ENCODE results near the gene B4GALT5.
"Not testable (repeated sequence)": the region's sequence is repeated elsewhere in the genome, so short reads cannot be mapped to it uniquely, and the experiment has no call there.

B4GALT5 gene

GRCh38 chr20:49679634-49680033 is 34.0 kb downstream of the B4GALT5 start:
- Histone ChIP-seq H3K4me1 (ENCODE audit: control insufficient read depth, insufficient read depth, low read length, poor library complexity, severe bottlenecking) (peaks cover 31% of the 10 kb centered on the region), H3K36me3 (ENCODE audit: control insufficient read depth, insufficient read depth, low read length) (peaks cover 7% of the 10 kb centered on the region), H3K4me3 (ENCODE audit: extremely low read depth, insufficient read depth, low read length, poor library complexity, severe bottlenecking) (no peak overlapping the region), H3K27ac (ENCODE audit: low read depth, low read length, severe bottlenecking) (no peak overlapping the region), H3K9me3 (ENCODE audit: control insufficient read depth, low read length) (no peaks in the 10 kb centered on the region)
- WGBS, 2 experiments (ENCODE audit: insufficient coverage in 2 of 2) = 86 to 100% methylated on average over 1 of the region's 1 CpG

GRCh38 chr20:49677777-49678758 is 35.6 kb downstream of the B4GALT5 start:
- Histone ChIP-seq H3K4me3 (ENCODE audit: extremely low read depth, insufficient read depth, low read length, poor library complexity, severe bottlenecking) (no peak overlapping the region), H3K4me1 (ENCODE audit: control insufficient read depth, insufficient read depth, low read length, poor library complexity, severe bottlenecking) (peaks cover 31% of the 10 kb centered on the region), H3K36me3 (ENCODE audit: control insufficient read depth, insufficient read depth, low read length) (no peaks in the 10 kb centered on the region), H3K9me3 (ENCODE audit: control insufficient read depth, low read length) (no peaks in the 10 kb centered on the region), H3K27ac (ENCODE audit: low read depth, low read length, severe bottlenecking) (no peak overlapping the region)
- 89 to 96% methylated on average over 5 to 6 of the region's 11 CpGs for WGBS, 2 experiments (ENCODE audit: insufficient coverage in 2 of 2)

- peaks cover 31% of the 10 kb centered on the region for H3K4me1 ChIP-seq (ENCODE audit: control insufficient read depth, insufficient read depth, low read length, poor library complexity, severe bottlenecking)
- H3K9me3 ChIP-seq (ENCODE audit: control insufficient read depth, low read length) = no peaks in the 10 kb centered on the region
- WGBS, 2 experiments (ENCODE audit: insufficient coverage in 2 of 2) = 92 to 97% methylated on average over 4 of the region's 6 CpGs
- H3K4me3 ChIP-seq (ENCODE audit: extremely low read depth, insufficient read depth, low read length, poor library complexity, severe bottlenecking) = no peak overlapping the region
- H3K27ac ChIP-seq (ENCODE audit: low read depth, low read length, severe bottlenecking) = peak overlapping the region; percentile 50
- no peaks in the 10 kb centered on the region for H3K36me3 ChIP-seq (ENCODE audit: control insufficient read depth, insufficient read depth, low read length)
These were observed 36.9 kb downstream of the B4GALT5 start for GRCh38 chr20:49676581-49677291.

GRCh38 chr20:49675368-49676151 is 38.1 kb downstream of the B4GALT5 start:
- peaks cover 31% of the 10 kb centered on the region for H3K4me1 ChIP-seq (ENCODE audit: control insufficient read depth, insufficient read depth, low read length, poor library complexity, severe bottlenecking)
- H3K4me3 ChIP-seq (ENCODE audit: extremely low read depth, insufficient read depth, low read length, poor library complexity, severe bottlenecking) = no peak overlapping the region
- no peaks in the 10 kb centered on the region for H3K36me3 ChIP-seq (ENCODE audit: control insufficient read depth, insufficient read depth, low read length)
- peak overlapping the region; percentile 20 for H3K27ac ChIP-seq (ENCODE audit: low read depth, low read length, severe bottlenecking)
- no peaks in the 10 kb centered on the region for H3K9me3 ChIP-seq (ENCODE audit: control insufficient read depth, low read length)
- 96 to 100% methylated on average over 5 of the region's 9 CpGs for WGBS, 2 experiments (ENCODE audit: insufficient coverage in 2 of 2)

GRCh38 chr20:49674383-49675352 is 39.0 kb downstream of the B4GALT5 start:
- H3K4me1 ChIP-seq (ENCODE audit: control insufficient read depth, insufficient read depth, low read length, poor library complexity, severe bottlenecking) = peaks cover 31% of the 10 kb centered on the region
- H3K36me3 ChIP-seq (ENCODE audit: control insufficient read depth, insufficient read depth, low read length) = no peaks in the 10 kb centered on the region
- no peaks in the 10 kb centered on the region for H3K9me3 ChIP-seq (ENCODE audit: control insufficient read depth, low read length)
- 75 to 97% methylated on average over 4 to 7 of the region's 10 CpGs for WGBS, 2 experiments (ENCODE audit: insufficient coverage in 2 of 2)
- H3K4me3 ChIP-seq (ENCODE audit: extremely low read depth, insufficient read depth, low read length, poor library complexity, severe bottlenecking) = no peak overlapping the region
- H3K27ac ChIP-seq (ENCODE audit: low read depth, low read length, severe bottlenecking) = peak overlapping the region; percentile 33

GRCh38 chr20:49672096-49672664 is 41.5 kb downstream of the B4GALT5 start:
- no peak overlapping the region for H3K4me3 ChIP-seq (ENCODE audit: extremely low read depth, insufficient read depth, low read length, poor library complexity, severe bottlenecking)
- no peaks in the 10 kb centered on the region for H3K36me3 ChIP-seq (ENCODE audit: control insufficient read depth, insufficient read depth, low read length)
- peaks cover 28% of the 10 kb centered on the region for H3K4me1 ChIP-seq (ENCODE audit: control insufficient read depth, insufficient read depth, low read length, poor library complexity, severe bottlenecking)
- 50 to 67% methylated on average over 1 to 2 of the region's 2 CpGs for WGBS, 2 experiments (ENCODE audit: insufficient coverage in 2 of 2)
- no peaks in the 10 kb centered on the region for H3K9me3 ChIP-seq (ENCODE audit: control insufficient read depth, low read length)
- no peak overlapping the region for H3K27ac ChIP-seq (ENCODE audit: low read depth, low read length, severe bottlenecking)

- Histone ChIP-seq H3K4me1 (ENCODE audit: control insufficient read depth, insufficient read depth, low read length, poor library complexity, severe bottlenecking) (peaks cover 21% of the 10 kb centered on the region), H3K36me3 (ENCODE audit: control insufficient read depth, insufficient read depth, low read length) (no peaks in the 10 kb centered on the region), H3K4me3 (ENCODE audit: extremely low read depth, insufficient read depth, low read length, poor library complexity, severe bottlenecking) (no peak overlapping the region), H3K27ac (ENCODE audit: low read depth, low read length, severe bottlenecking) (no peak overlapping the region), H3K9me3 (ENCODE audit: control insufficient read depth, low read length) (no peaks in the 10 kb centered on the region)
- no CpG with 5 or more reads among the region's 1 CpG for WGBS, 2 experiments (ENCODE audit: insufficient coverage in 2 of 2)
These were observed 42.2 kb downstream of the B4GALT5 start for GRCh38 chr20:49671433-49671832.

DNA sequence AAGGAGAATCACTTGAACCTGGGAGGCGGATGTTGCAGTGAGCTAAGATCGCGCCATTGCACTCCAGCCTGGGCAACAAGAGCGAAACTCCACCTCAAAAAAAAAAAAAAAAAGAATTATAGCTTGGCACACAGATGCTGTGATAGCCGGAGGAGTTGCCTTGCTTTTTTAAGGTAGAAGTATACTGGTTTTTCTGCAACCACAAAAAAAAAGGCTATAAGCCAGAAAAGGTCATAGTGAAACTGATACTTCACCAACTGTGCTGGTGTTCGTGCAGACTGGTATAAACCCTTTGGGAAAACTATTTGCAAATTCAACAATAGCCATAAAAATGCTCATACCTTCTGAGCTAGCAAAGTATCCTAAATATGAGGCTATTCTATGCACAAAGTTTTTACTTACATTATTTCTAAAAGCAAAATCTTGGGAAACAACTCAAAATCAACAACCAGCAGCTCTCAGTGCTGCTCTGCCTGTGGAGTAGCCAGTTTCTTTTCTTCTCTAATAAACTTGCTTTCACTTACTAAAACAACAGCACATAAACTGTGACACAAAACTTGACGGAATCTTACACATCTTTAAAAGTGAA is 44.0 kb downstream of the B4GALT5 start:
- no peaks in the 10 kb centered on the region for H3K36me3 ChIP-seq (ENCODE audit: control insufficient read depth, insufficient read depth, low read length)
- peaks cover 5% of the 10 kb centered on the region for H3K4me1 ChIP-seq (ENCODE audit: control insufficient read depth, insufficient read depth, low read length, poor library complexity, severe bottlenecking)
- WGBS, 2 experiments (ENCODE audit: insufficient coverage in 2 of 2) = 94 to 100% methylated on average over 1 to 5 of the region's 7 CpGs
- H3K27ac ChIP-seq (ENCODE audit: low read depth, low read length, severe bottlenecking) = no peak overlapping the region
- no peaks in the 10 kb centered on the region for H3K9me3 ChIP-seq (ENCODE audit: control insufficient read depth, low read length)
- H3K4me3 ChIP-seq (ENCODE audit: extremely low read depth, insufficient read depth, low read length, poor library complexity, severe bottlenecking) = no peak overlapping the region

- H3K4me1 ChIP-seq (ENCODE audit: control insufficient read depth, insufficient read depth, low read length, poor library complexity, severe bottlenecking); H3K27ac ChIP-seq (ENCODE audit: low read depth, low read length, severe bottlenecking); H3K9me3 ChIP-seq (ENCODE audit: control insufficient read depth, low read length); H3K36me3 ChIP-seq (ENCODE audit: control insufficient read depth, insufficient read depth, low read length); H3K4me3 ChIP-seq (ENCODE audit: extremely low read depth, insufficient read depth, low read length, poor library complexity, severe bottlenecking): not testable (repeated sequence)
- WGBS, 2 experiments (ENCODE audit: insufficient coverage in 2 of 2) = 73 to 86% methylated on average over 1 of the region's 2 CpGs
These were observed 44.8 kb downstream of the B4GALT5 start for GRCh38 chr20:49668878-49669195.

Measured in mesodermal cell (in vitro differentiated cells).